ENCODE results near the gene TMEM121B.

The TMEM121B gene

DNA sequence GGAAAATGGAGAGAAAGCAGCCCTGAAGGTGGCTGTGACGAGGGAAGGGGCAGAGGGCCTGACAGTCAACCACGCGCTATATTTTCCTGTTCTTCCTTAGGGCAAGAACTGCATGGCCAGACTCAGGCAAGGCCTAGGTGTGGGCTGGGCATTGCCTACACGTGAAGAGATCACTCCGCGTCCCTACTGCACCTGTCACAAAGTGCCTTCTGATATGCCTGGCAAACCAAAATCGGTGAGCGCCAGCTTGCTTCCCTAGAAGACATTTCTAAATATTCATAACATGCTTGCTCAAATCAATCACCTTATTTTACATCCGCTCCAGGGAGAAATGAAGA is 6.3 kb downstream of the TMEM121B start:
- Histone ChIP-seq H3K4me3 (ENCODE audit: low read length, poor library complexity, severe bottlenecking) (no peak overlapping the region), H3F3A (ENCODE audit: low read depth) (peaks cover 21% of the 10 kb centered on the region; the same call in 1 of the 2 replicates), H3K9me2 (replicated peaks; ENCODE audit: low read depth, low read length) (no peaks in the 10 kb centered on the region), H4K20me1 (ENCODE audit: insufficient read depth, low read length, poor library complexity, severe bottlenecking) (no peaks in the 10 kb centered on the region), H3K9ac (ENCODE audit: low read depth, low read length, poor library complexity, severe bottlenecking) (peak overlapping the region; percentile 57), H2AFZ (ENCODE audit: low read length) (no peak overlapping the region), H3K27me3 (ENCODE audit: insufficient read depth, low read length, poor library complexity, severe bottlenecking) (no peaks in the 10 kb centered on the region), H3K36me3 (ENCODE audit: insufficient read depth, low read length) (peaks cover 1% of the 10 kb centered on the region; the same call in 1 of the 2 replicates), H3K4me2 (ENCODE audit: low read depth, low read length, poor library complexity, severe bottlenecking) (peak overlapping the region; percentile 79), H3K79me2 (ENCODE audit: insufficient read depth, low read length) (no peaks in the 10 kb centered on the region), H3K9me3 (ENCODE audit: insufficient read depth, low read depth, low read length) (no peaks in the 10 kb centered on the region), H3K4me1 (ENCODE audit: insufficient read depth, low read length, poor library complexity, severe bottlenecking) (peaks cover 47% of the 10 kb centered on the region)
- TF ChIP-seq EZH2phosphoT487 (IDR thresholded peaks at IDR 0.05; ENCODE audit: borderline replicate concordance), result no peak
- no peak for TF ChIP-seq CTCF (conservative IDR thresholded peaks at IDR 0.05; ENCODE audit: low read length)

DNA sequence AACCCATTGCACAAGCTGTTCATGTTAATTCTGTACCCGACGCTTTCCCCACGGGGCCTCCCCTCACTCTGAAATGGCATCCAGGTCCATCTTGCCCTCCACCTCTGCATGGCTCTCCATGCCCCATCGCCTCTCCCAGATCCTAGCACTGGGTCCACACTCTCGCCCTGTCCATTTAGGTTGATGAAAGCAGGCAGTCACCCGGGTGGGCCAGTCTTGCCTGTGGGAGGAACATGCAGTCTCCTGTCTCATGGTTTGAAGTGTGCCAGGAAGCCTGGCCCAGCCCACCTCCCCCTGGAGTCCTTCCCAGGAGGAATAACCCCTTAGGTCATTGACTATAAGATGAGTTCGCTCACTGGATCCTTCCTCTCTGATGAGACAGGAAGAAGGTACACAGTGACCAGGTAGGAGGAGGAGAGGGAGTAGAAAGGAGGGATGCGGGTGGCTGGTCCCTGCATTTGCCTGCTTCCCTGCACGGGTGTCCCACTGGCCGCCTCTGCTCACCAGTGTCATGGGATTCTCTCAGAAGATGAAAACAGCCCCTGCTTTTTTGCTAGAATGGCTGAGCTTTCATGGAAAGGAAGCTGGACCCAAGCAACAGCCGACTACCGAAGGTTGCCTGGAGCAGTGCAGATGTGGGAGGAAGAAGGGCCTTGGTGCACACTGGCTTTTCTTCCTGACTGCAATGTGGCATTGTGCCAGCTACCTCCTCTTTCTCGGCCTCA is 6.8 kb downstream of the TMEM121B start:
- TF ChIP-seq EZH2phosphoT487 (IDR thresholded peaks at IDR 0.05; ENCODE audit: borderline replicate concordance) (no peak), CTCF (conservative IDR thresholded peaks at IDR 0.05; ENCODE audit: low read length) (no peak)
- H3K79me2 ChIP-seq (ENCODE audit: insufficient read depth, low read length), result no peaks in the 10 kb centered on the region
- H3K9ac ChIP-seq (ENCODE audit: low read depth, low read length, poor library complexity, severe bottlenecking), result no peak overlapping the region
- no peaks in the 10 kb centered on the region for H4K20me1 ChIP-seq (ENCODE audit: insufficient read depth, low read length, poor library complexity, severe bottlenecking)
- no peaks in the 10 kb centered on the region for H3K27me3 ChIP-seq (ENCODE audit: insufficient read depth, low read length, poor library complexity, severe bottlenecking)
- no peak overlapping the region for H2AFZ ChIP-seq (ENCODE audit: low read length)
- H3K9me2 ChIP-seq (replicated peaks; ENCODE audit: low read depth, low read length), result no peaks in the 10 kb centered on the region
- H3K4me3 ChIP-seq (ENCODE audit: low read length, poor library complexity, severe bottlenecking), result no peak overlapping the region
- peaks cover 21% of the 10 kb centered on the region; the same call in 1 of the 2 replicates for H3F3A ChIP-seq (ENCODE audit: low read depth)
- H3K4me2 ChIP-seq (ENCODE audit: low read depth, low read length, poor library complexity, severe bottlenecking), result no peak overlapping the region
- no peaks in the 10 kb centered on the region for H3K9me3 ChIP-seq (ENCODE audit: insufficient read depth, low read depth, low read length)
- H3K4me1 ChIP-seq (ENCODE audit: insufficient read depth, low read length, poor library complexity, severe bottlenecking), result peaks cover 47% of the 10 kb centered on the region
- peaks cover 7% of the 10 kb centered on the region; the same call in 1 of the 2 replicates for H3K36me3 ChIP-seq (ENCODE audit: insufficient read depth, low read length)

GRCh38 chr22:17113600-17113999 is 7.6 kb downstream of the TMEM121B start:
- no peak overlapping the region for H3K4me2 ChIP-seq (ENCODE audit: low read depth, low read length, poor library complexity, severe bottlenecking)
- no peaks in the 10 kb centered on the region for H4K20me1 ChIP-seq (ENCODE audit: insufficient read depth, low read length, poor library complexity, severe bottlenecking)
- no peaks in the 10 kb centered on the region for H3K79me2 ChIP-seq (ENCODE audit: insufficient read depth, low read length)
- no peaks in the 10 kb centered on the region for H3K27me3 ChIP-seq (ENCODE audit: insufficient read depth, low read length, poor library complexity, severe bottlenecking)
- peaks cover 21% of the 10 kb centered on the region; the same call in 1 of the 2 replicates for H3F3A ChIP-seq (ENCODE audit: low read depth)
- no peak overlapping the region for H3K9ac ChIP-seq (ENCODE audit: low read depth, low read length, poor library complexity, severe bottlenecking)
- H3K4me3 ChIP-seq (ENCODE audit: low read length, poor library complexity, severe bottlenecking), result no peak overlapping the region
- H3K9me2 ChIP-seq (replicated peaks; ENCODE audit: low read depth, low read length), result no peaks in the 10 kb centered on the region
- H3K9me3 ChIP-seq (ENCODE audit: insufficient read depth, low read depth, low read length), result no peaks in the 10 kb centered on the region
- no peak for TF ChIP-seq EZH2phosphoT487 (IDR thresholded peaks at IDR 0.05; ENCODE audit: borderline replicate concordance)
- no peak for TF ChIP-seq CTCF (conservative IDR thresholded peaks at IDR 0.05; ENCODE audit: low read length)
- peaks cover 41% of the 10 kb centered on the region for H3K4me1 ChIP-seq (ENCODE audit: insufficient read depth, low read length, poor library complexity, severe bottlenecking)
- peaks cover 13% of the 10 kb centered on the region; the same call in 1 of the 2 replicates for H3K36me3 ChIP-seq (ENCODE audit: insufficient read depth, low read length)
- no peak overlapping the region for H2AFZ ChIP-seq (ENCODE audit: low read length)
